EL (cell line): ENCODE results near the gene SKAP2.

Experiments used
- DNase-seq: peaks from one replicate; pipeline ENCODE4 v3.0.0-alpha.2; 2016

Gene SKAP2

GRCh38 chr7:26662646-26663045, 201.7 kb downstream of the SKAP2 start:
- DNase-seq: no peak

- DNase-seq: no peak
Measured at GRCh38 chr7:26659121-26659520, 205.3 kb downstream of the SKAP2 start.

GRCh38 chr7:26658389-26659084, 205.9 kb downstream of the SKAP2 start:
- no peak for DNase-seq

- no peak for DNase-seq
Measured at GRCh38 chr7:26657686-26658388, 206.6 kb downstream of the SKAP2 start.

- no peak for DNase-seq
Measured at GRCh38 chr7:26657206-26657641, 207.2 kb downstream of the SKAP2 start.

GRCh38 chr7:26656735-26657134, 207.7 kb downstream of the SKAP2 start:
- DNase-seq: no peak

- no peak for DNase-seq
Measured at GRCh38 chr7:26655781-26656180, 208.6 kb downstream of the SKAP2 start.

GRCh38 chr7:26653430-26654399, 210.7 kb downstream of the SKAP2 start:
- no peak for DNase-seq

GRCh38 chr7:26652401-26653100, 211.8 kb downstream of the SKAP2 start:
- DNase-seq: no peak

GRCh38 chr7:26650103-26650502, 214.3 kb downstream of the SKAP2 start:
- DNase-seq: no peak

GRCh38 chr7:26649388-26649787, 215.0 kb downstream of the SKAP2 start:
- DNase-seq: no peak

GRCh38 chr7:26648554-26648953, 215.8 kb downstream of the SKAP2 start:
- DNase-seq: peak; percentile 38

GRCh38 chr7:26646336-26647048, 217.9 kb downstream of the SKAP2 start:
- peak; percentile 11 for DNase-seq

GRCh38 chr7:26645121-26645520, 219.3 kb downstream of the SKAP2 start:
- DNase-seq: no peak

- no peak for DNase-seq
Measured at GRCh38 chr7:26642416-26642815, 222.0 kb downstream of the SKAP2 start.

GRCh38 chr7:26639695-26640094, 224.7 kb downstream of the SKAP2 start:
- DNase-seq: no peak

- DNase-seq: no peak
Measured at GRCh38 chr7:26639111-26639510, 225.3 kb downstream of the SKAP2 start.

GRCh38 chr7:26638140-26638539, 226.2 kb downstream of the SKAP2 start:
- no peak for DNase-seq

- no peak for DNase-seq
Measured at GRCh38 chr7:26637610-26638009, 226.8 kb downstream of the SKAP2 start.

GRCh38 chr7:26636808-26637207, 227.6 kb downstream of the SKAP2 start:
- no peak for DNase-seq

GRCh38 chr7:26633557-26633956, 230.8 kb downstream of the SKAP2 start:
- DNase-seq: no peak

- DNase-seq: no peak
Measured at GRCh38 chr7:26631601-26632000, 232.8 kb downstream of the SKAP2 start.
